Measurements from ENCODE around the gene COX6B2. TPM values are rescaled to one million over a fixed set of nuclear protein-coding genes. Genes with fewer than 3 reads are reported as not detected.

Gene COX6B2
- total and polyA plus RNA-seq, 2 of the 8 experiments (the other 6 are each of a cell fraction or from before 2014, with no cell fraction given): 4.9 to 6.4 TPM

DNA sequence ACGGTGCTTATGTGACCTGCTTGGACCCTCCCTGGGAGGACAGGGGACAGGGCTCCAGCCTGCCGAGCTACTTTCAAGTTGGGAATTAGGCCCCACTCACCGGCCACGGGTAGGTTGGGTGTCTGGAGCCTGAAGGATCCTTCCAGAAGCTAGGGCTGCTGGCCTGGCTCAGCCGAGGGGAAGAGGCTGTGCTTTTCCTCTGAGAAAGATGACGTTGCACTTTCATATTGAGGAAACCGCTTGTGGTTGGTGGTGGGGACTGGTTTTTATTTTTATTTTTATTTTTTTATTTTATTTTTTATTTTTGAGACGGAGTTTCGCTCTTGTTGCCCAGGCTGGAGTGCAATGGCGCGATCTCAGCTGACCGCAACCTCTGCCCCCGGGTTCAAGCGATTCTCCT is 29.3 kb downstream of the COX6B2 start, which contains the start of gene TMEM150B:
TSS of gene TMEM150B (minus strand) at position 170 of the 400 bp plus-strand sequence. CDS start 4,305 bp downstream, outside the sequence.
- H4K20me1 ChIP-seq (replicated peaks in 1 of 2; ENCODE audit: control insufficient read depth in 1 of 2, insufficient read depth in 2 of 2, low read length in 2 of 2): no peaks in the 10 kb centered on the region
- H3K4me3 ChIP-seq (ENCODE audit: extremely low read depth in 1 of 4, insufficient read depth in 2 of 4, low read depth in 3 of 4, low read length in 4 of 4): no peak within 1 kb of the TSS
- no peak within 1 kb of the TSS for H3K56ac ChIP-seq (replicated peaks; ENCODE audit: insufficient read length, low read depth, low read length)
- no peaks in the 10 kb centered on the region for H3K9me3 ChIP-seq (ENCODE audit: insufficient read depth in 2 of 2, low read depth in 1 of 2, low read length in 1 of 2)
- H3K27ac ChIP-seq (ENCODE audit: low read depth, low read length): no peak within 1 kb of the TSS
- no peak within 1 kb of the TSS for H3K18ac ChIP-seq (ENCODE audit: extremely low read depth, low read length)
- peaks cover 0 to 8% (median 4%) of the 10 kb centered on the region in 4 experiments; a peak in 6 of 7 replicates for H3K4me1 ChIP-seq (replicated peaks in 1 of 4; ENCODE audit: control insufficient read depth in 3 of 4, insufficient read depth in 4 of 4, low read length in 3 of 4)
- no peaks in the 10 kb centered on the region for H3K79me2 ChIP-seq (ENCODE audit: control insufficient read depth in 1 of 2, insufficient read depth in 2 of 2, low read length in 2 of 2)
- peak within 1 kb of the TSS; percentile 46; the same call in 1 of the 2 replicates for H2BK15ac ChIP-seq (ENCODE audit: low read length)
- H4K91ac ChIP-seq (replicated peaks; ENCODE audit: insufficient read length, low read length): peak within 1 kb of the TSS; percentile 55
- 0 out of 2 replicates have a peak within 1 kb of the TSS, but pooled peaks have one; percentile 50 for H2BK12ac ChIP-seq (ENCODE audit: low read depth, low read length)
- H2AFZ ChIP-seq (ENCODE audit: low read length): no peak within 1 kb of the TSS
- CTCF ChIA-PET (ENCODE audit: partially characterized antibody): interaction anchor here (1.4 to 1.5 kb wide), 2 partner anchors 14 to 22 kb away, joined by 3 to 5 read pairs; partner anchors contain the start of gene KMT5C
- no peak within 1 kb of the TSS for H2AK5ac ChIP-seq (ENCODE audit: low read depth, low read length)
- peak within 1 kb of the TSS; percentile 69 for H3K4ac ChIP-seq (replicated peaks; ENCODE audit: insufficient read length, low read depth, low read length)
- no peak within 1 kb of the TSS for H3K9ac ChIP-seq (replicated peaks in 1 of 4; ENCODE audit: extremely low read depth in 1 of 4, low read depth in 3 of 4, low read length in 3 of 4)
- no peak within 1 kb of the TSS for H4K5ac ChIP-seq (ENCODE audit: insufficient read length, low read depth, low read length)
- H4K8ac ChIP-seq (ENCODE audit: extremely low read depth, insufficient read depth, low read length): no peak within 1 kb of the TSS
- H3K27me3 ChIP-seq (replicated peaks in 1 of 4; ENCODE audit: control insufficient read depth in 3 of 4, extremely low read depth in 1 of 4, insufficient read depth in 3 of 4, low read length in 3 of 4): no peaks in the 10 kb centered on the region
- H2BK5ac ChIP-seq (ENCODE audit: low read depth, low read length): no peak within 1 kb of the TSS
- H3K23ac ChIP-seq (ENCODE audit: insufficient read length): no peak within 1 kb of the TSS
- H2BK120ac ChIP-seq (replicated peaks; ENCODE audit: low read depth, low read length): no peak within 1 kb of the TSS
- no peaks in the 10 kb centered on the region for H3K36me3 ChIP-seq (ENCODE audit: control insufficient read depth in 2 of 4, insufficient read depth in 4 of 4, low read length in 3 of 4)
- FAIRE-seq (no peak), DNase-seq (ENCODE audit: low read depth in 1 of 2, low spot score in 2 of 2) (no peak)
- WGBS, 2 experiments (ENCODE audit: extremely low coverage in 1 of 2, insufficient coverage in 1 of 2, insufficient read length in 1 of 2, insufficient replicate concordance in 2 of 2, low coverage in 1 of 2, low lambda C conversion rate in 2 of 2, missing lambda C conversion rate in 1 of 2): 93% methylated on average over 14 of the region's 14 CpGs; no CpG with 5 or more reads in 1 of the 2 experiments
- POLR2A ChIA-PET (ENCODE audit: partially characterized antibody): interaction anchor here (1.0 to 1.7 kb wide), 3 partner anchors 8 to 82 kb away, joined by 3 read pairs; partner anchors contain the start of gene UBE2S
- H3K4me2 ChIP-seq (ENCODE audit: insufficient read depth in 1 of 2, low read depth in 2 of 2, low read length in 2 of 2): no peak within 1 kb of the TSS
- no peaks in the 10 kb centered on the region; the same call in 1 of the 2 replicates for H3K23me2 ChIP-seq (ENCODE audit: low read depth, low read length)
- H3K14ac ChIP-seq (ENCODE audit: insufficient read length): no peak within 1 kb of the TSS
- H2BK20ac ChIP-seq (ENCODE audit: low read length): no peak within 1 kb of the TSS
- no peaks in the 10 kb centered on the region for H3K79me1 ChIP-seq (ENCODE audit: low read depth, low read length)
- TF ChIP-seq POU5F1 (IDR thresholded peaks at IDR 0.05; ENCODE audit: low read depth, low read length): no peak
- TF ChIP-seq BRCA1 (IDR thresholded peaks at IDR 0.05; ENCODE audit: low read depth, low read length): no peak
- TF ChIP-seq RXRA (IDR thresholded peaks at IDR 0.05; ENCODE audit: insufficient read depth, low read depth, low read length): no peak
- no peak for TF ChIP-seq CHD1 (IDR thresholded peaks at IDR 0.05; ENCODE audit: low read depth, low read length)
- TF ChIP-seq EGR1 (IDR thresholded peaks at IDR 0.05; ENCODE audit: borderline replicate concordance, low read depth, low read length): no peak
- TF ChIP-seq, protein P1, sequence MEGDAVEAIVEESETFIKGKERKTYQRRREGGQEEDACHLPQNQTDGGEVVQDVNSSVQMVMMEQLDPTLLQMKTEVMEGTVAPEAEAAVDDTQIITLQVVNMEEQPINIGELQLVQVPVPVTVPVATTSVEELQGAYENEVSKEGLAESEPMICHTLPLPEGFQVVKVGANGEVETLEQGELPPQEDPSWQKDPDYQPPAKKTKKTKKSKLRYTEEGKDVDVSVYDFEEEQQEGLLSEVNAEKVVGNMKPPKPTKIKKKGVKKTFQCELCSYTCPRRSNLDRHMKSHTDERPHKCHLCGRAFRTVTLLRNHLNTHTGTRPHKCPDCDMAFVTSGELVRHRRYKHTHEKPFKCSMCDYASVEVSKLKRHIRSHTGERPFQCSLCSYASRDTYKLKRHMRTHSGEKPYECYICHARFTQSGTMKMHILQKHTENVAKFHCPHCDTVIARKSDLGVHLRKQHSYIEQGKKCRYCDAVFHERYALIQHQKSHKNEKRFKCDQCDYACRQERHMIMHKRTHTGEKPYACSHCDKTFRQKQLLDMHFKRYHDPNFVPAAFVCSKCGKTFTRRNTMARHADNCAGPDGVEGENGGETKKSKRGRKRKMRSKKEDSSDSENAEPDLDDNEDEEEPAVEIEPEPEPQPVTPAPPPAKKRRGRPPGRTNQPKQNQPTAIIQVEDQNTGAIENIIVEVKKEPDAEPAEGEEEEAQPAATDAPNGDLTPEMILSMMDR (IDR thresholded peaks at IDR 0.05; ENCODE audit: control extremely low read depth in 1 of 3, insufficient read depth in 1 of 3, low read depth in 1 of 3, low read length in 3 of 3): no peak
- TF ChIP-seq CTBP2 (IDR thresholded peaks at IDR 0.05; ENCODE audit: borderline replicate concordance, insufficient read depth, insufficient read length, low read length): no peak
- no peak for TF ChIP-seq SP2 (IDR thresholded peaks at IDR 0.05; ENCODE audit: low read length)
- no peak for TF ChIP-seq SIX5 (IDR thresholded peaks at IDR 0.05; ENCODE audit: low read depth, low read length)
- TF ChIP-seq, protein P2, sequence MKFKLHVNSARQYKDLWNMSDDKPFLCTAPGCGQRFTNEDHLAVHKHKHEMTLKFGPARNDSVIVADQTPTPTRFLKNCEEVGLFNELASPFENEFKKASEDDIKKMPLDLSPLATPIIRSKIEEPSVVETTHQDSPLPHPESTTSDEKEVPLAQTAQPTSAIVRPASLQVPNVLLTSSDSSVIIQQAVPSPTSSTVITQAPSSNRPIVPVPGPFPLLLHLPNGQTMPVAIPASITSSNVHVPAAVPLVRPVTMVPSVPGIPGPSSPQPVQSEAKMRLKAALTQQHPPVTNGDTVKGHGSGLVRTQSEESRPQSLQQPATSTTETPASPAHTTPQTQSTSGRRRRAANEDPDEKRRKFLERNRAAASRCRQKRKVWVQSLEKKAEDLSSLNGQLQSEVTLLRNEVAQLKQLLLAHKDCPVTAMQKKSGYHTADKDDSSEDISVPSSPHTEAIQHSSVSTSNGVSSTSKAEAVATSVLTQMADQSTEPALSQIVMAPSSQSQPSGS (IDR thresholded peaks at IDR 0.05; ENCODE audit: low read length): no peak

All from H1 (cell line).